ENCODE data around the gene ADAMTS6. TPM values are rescaled to one million over a fixed set of nuclear protein-coding genes. Genes with fewer than 3 reads are reported as not detected.

The ADAMTS6 gene
- total RNA-seq, 1 donor from 2014 or later, result 17.6 TPM

GRCh38 chr5:65104831-65105230, 376.9 kb downstream of the ADAMTS6 start:
- FAIRE-seq (no peak), DNase-seq (ENCODE audit: low read depth) (no peak)
- H3K4me3 ChIP-seq (ENCODE audit: low read depth, low read length), result no peak overlapping the region
- no peaks in the 10 kb centered on the region for H3K27me3 ChIP-seq (ENCODE audit: control insufficient read depth, insufficient read depth, low read length)
- TF ChIP-seq CTCF (IDR thresholded peaks at IDR 0.05; ENCODE audit: insufficient read depth, low read length, severe bottlenecking), result no peak
- H3K36me3 ChIP-seq (ENCODE audit: control insufficient read depth, insufficient read depth, low read length), result no peaks in the 10 kb centered on the region

GRCh38 chr5:65103756-65104440, 377.8 kb downstream of the ADAMTS6 start:
- DNase-seq (ENCODE audit: low read depth) (no peak), FAIRE-seq (no peak)
- Histone ChIP-seq H3K27me3 (ENCODE audit: control insufficient read depth, insufficient read depth, low read length) (no peaks in the 10 kb centered on the region), H3K4me3 (ENCODE audit: low read depth, low read length) (no peak overlapping the region), H3K36me3 (ENCODE audit: control insufficient read depth, insufficient read depth, low read length) (no peaks in the 10 kb centered on the region)
- no peak for TF ChIP-seq CTCF (IDR thresholded peaks at IDR 0.05; ENCODE audit: insufficient read depth, low read length, severe bottlenecking)

DNA sequence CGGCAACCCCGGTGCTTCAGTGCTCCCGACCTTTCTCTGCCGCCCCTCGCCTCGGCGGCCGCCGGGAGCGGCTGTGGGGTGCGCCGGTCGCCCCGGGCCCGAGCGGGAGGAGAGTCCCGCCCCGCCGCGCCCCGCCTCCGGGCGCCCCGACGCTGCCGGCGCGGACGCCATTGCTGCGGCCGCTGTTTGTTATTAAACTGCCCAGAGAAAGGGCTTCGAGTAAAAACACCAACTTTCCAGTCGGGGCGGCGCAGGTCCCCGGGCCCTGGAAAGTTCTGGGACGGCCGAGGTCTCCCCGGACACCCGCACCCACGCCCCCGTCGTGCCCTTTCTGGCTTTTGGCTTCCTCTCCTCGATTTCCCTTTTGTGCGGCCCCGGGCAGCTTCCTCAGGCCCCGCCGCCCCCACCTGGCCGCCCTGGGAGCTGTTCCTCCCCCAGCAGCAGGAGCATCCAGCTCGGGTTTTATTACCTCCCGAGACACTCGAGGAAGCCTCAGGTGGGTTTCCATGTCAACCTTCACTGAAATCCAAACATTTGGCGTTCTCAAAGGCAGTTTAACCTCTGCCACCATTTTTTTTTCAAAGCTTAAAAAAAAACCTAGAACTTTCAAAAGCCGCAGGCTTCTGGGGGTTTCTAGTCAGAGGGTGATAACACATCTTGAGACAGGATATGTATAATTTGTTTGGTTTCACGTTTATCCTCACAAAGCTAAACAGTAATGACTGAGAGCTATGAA, 378.6 kb downstream of the ADAMTS6 start:
- FAIRE-seq (no peak), DNase-seq (ENCODE audit: low read depth) (peak; percentile 39)
- Histone ChIP-seq H3K36me3 (ENCODE audit: control insufficient read depth, insufficient read depth, low read length) (no peaks in the 10 kb centered on the region), H3K27me3 (ENCODE audit: control insufficient read depth, insufficient read depth, low read length) (no peaks in the 10 kb centered on the region), H3K4me3 (ENCODE audit: low read depth, low read length) (peak overlapping the region; percentile 64)
- peak; percentile 31 for TF ChIP-seq CTCF (IDR thresholded peaks at IDR 0.05; ENCODE audit: insufficient read depth, low read length, severe bottlenecking)

- H3K4me3 ChIP-seq (ENCODE audit: low read depth, low read length), result peak overlapping the region; percentile 64
- no peaks in the 10 kb centered on the region for H3K27me3 ChIP-seq (ENCODE audit: control insufficient read depth, insufficient read depth, low read length)
- no peak for TF ChIP-seq CTCF (IDR thresholded peaks at IDR 0.05; ENCODE audit: insufficient read depth, low read length, severe bottlenecking)
- FAIRE-seq, result no peak
- no peaks in the 10 kb centered on the region for H3K36me3 ChIP-seq (ENCODE audit: control insufficient read depth, insufficient read depth, low read length)
- DNase-seq (ENCODE audit: low read depth), result no peak
Observed at GRCh38 chr5:65102371-65102975, 379.2 kb downstream of the ADAMTS6 start.

DNA sequence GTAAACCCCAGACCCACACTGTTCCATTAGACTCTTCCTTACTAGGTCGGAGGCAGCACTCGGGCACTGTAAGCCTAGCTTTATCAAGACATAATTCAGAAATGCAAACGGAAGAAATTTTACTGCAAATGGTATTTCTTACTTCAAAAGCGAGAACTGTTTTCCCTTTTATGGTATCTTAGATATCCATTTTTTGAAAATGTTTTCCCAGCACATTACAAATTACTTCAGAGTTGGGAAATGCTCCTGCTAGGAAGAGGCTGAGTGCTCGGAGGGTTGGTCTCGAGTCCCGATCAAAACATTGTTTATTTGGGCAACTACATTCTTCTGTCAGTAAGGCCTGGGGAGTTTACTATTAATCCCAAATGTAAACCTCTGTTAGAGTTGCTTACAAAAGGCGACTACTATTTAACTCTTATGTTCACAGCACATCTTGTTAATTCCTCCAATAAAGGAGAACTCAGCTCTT, 380.1 kb downstream of the ADAMTS6 start:
- Histone ChIP-seq H3K36me3 (ENCODE audit: control insufficient read depth, insufficient read depth, low read length) (no peaks in the 10 kb centered on the region), H3K27me3 (ENCODE audit: control insufficient read depth, insufficient read depth, low read length) (no peaks in the 10 kb centered on the region), H3K4me3 (ENCODE audit: low read depth, low read length) (no peak overlapping the region)
- FAIRE-seq (no peak), DNase-seq (ENCODE audit: low read depth) (no peak)
- no peak for TF ChIP-seq CTCF (IDR thresholded peaks at IDR 0.05; ENCODE audit: insufficient read depth, low read length, severe bottlenecking)

Measured in bronchial epithelial cell (primary cell).